ENCODE measurements around the gene UNC13C. TPM values are rescaled to one million over a fixed set of nuclear protein-coding genes. Genes with fewer than 3 reads are reported as not detected.
A peak's percentile ranks its signal among the peaks of the same experiment; 100 is the strongest.
"Not testable (repeated sequence)": the region's sequence is repeated elsewhere in the genome, so short reads cannot be mapped to it uniquely, and the experiment has no call there.

UNC13C gene
- 0.05 TPM in 1 of 2 replicates, not detected in the other for total RNA-seq (2014; rRNA removed; shearing (Covaris generic))

DNA sequence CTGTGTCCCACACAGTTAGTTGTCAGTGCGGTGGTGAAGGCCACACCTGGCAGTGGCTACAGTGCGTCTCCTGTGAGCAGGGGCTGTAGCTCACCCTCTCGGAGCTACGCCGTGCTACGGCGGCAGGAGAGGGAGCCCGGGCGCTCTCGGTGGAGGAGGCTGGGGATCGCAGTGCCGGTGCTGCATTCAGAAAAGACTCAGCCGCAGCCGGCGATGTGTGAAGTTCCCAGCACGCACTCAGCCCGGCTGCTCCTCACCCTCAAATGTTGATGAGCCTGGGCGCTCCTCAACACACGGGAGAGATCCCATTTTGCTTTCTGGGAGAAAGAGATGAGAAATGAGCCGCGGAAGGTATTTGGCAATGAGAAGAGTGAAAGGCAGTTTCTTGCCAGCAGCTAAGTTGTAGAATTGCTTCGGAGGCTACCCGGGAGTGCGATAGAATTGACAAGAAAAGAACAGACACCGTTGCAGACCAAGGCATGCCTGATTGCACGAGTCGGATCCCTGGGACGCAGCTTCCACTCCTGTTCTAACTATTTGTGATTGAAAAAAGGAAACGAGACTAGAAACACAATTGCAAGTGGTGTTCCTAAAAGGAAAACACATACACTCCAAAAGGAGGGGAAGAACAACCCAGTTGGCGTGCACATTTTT lies at the start of gene UNC13C:
Gene UNC13C, plus strand, starts transcription at position 189 of the 654 bp plus-strand sequence. CDS start 34,463 bp downstream, outside the sequence.
- no peak for DNase-seq (ENCODE audit: low read depth)

DNA sequence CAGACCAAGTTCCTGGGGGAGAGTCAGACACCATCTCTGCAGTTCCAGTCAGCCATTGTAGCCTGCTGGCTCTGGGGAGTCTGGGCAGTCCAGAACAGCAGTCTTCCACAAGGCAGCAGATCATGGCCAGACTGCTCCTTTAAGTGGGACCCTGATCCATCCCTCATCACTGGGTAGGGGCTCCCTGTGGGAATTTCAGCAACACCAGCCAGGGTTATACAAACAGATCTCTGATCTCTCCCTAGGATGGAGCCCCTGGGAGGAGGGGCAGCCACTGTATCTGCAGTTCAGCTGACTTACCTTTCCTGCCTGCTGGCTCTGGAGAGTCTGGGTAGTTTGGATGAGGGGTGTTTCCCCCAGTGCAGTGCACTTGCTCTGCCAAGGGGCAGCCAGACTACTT lies 42.1 kb upstream of the UNC13C start:
- DNase-seq (ENCODE audit: low read depth): no peak

DNA sequence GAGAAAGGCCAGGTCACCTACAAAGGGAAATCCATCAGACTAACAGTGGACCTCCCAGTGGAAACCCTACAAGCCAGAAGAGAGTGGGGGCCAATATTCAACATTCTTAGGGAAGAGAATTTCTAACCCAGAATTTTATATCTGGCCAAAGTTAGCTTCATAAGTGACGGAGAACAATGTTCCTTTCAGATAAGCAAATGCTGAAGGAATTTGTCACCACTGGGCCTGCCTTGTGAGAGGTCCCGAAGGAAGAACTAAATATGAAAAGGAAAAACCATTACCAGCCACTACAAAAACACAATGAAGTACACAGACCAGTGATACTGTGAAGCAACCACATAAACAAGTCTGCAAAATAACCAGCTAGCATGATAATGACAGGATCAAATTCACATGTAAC lies 40.6 kb upstream of the UNC13C start:
- not testable (repeated sequence) for DNase-seq (ENCODE audit: low read depth)

DNA sequence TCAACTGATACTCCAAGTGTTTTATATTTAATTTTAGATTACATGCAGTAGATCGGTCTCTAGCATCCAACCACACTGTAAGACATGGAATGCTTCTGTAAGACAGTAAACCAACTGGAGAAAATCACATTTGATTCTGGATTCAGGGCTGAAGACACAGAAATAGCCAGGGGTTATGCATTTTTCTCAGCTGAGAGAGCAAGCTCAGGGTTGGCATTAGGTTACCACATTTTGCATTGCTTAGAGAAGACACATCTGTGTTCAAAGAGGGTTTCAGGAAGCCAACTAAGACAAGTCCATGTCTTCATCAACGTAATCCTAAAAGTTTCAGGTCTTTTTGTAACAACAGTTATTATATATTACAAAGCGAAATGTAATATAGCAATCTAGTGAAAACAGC lies 27.7 kb upstream of the UNC13C start:
- no peak for DNase-seq (ENCODE audit: low read depth)

DNA sequence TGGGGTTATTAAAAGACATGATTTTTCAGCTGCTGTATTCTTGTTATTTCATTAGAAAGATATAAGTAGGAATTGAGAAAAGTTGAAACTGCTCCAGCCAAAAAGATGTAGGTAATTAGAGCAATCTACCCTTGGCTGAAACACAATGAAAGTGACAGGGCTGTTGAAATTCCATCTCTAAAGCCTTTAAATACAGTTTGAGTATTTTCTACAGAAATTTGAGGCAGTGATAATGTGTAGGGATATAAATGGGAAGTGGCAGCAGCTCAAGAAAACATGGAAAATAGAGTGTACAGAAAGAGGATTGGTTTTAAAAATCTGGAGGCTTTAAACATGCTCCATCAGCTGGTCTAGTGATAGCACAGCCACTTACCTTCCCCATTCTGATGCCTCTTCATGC lies 22.8 kb upstream of the UNC13C start:
- DNase-seq (ENCODE audit: low read depth): no peak

DNA sequence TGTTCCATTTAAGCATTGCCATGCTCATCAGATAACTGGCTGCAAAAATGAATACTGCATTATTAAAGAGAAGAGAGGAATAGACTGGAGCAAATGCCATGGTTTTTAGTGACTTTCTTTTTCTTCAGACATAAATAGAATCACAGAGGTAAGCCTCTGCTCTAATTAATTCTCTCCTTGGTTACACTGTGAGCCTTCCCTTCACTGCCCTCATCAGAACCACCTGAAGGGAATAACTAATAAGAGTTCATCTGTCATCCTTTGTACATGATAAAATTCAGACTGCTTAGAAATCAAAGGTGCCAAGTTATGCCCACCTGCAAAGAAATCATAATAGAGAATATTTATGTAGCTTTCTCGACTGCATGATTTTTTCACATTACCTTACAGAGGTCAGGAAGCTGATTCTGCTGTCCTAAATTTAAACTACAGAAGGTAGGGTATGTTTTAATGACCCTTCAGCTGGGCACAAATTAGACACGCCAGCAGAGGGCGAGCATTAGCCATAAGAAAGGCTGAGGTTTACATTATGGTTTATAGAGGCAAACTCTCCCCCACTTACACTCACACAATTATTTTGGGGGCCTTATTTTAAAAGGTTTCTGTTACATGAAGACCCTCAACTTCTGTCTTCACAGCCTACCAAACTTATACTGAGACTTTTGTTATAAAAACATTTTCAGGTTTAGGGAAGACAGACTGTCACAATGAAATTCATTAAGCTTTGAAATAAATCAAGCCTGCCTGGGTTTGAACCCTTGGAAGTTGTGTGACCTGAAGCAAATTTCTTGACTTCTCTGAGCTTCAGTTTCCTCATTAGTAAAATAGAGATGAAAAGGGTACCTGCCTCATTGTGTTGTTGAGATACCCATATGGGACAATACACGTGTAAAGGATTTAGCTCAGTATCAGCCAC lies 15.3 kb upstream of the UNC13C start:
- no peak for DNase-seq (ENCODE audit: low read depth)

DNA sequence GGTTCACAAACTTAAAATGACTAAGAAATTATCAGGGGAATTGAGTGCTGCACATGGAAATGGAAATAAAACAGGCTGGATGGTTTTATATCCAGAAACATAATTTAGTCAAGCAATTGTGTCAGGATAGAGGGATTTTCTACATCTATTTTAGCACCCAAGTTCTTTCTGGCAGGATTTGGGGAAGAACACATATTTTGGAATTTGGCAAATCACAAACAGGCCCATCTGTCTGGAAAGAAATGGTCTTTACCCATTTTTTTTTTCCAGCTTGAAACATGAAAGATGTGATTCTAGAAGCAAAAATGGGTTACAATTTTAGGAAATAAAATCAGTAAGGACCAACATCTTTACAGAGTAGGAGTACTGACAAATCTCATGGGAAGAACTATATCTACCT lies 14.4 kb upstream of the UNC13C start:
- no peak for DNase-seq (ENCODE audit: low read depth)

DNA sequence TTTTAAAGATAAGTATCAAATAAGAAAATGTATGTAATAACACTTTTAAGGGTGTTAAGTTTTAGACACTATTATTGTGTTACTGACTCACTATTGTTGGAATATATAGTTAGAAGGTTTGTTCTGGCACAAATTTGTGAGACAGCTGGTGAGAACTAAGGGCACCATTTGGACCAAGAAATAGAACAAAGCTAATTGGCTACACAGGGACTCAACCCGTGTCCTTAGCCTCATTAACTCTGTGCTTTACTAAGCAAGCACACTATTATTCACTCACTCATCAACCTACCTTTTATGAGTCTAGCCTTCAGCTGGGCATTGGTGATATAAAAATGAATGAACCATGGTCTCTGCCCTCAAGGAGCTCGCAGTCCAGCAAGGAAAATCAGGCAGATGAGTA lies 4.1 kb upstream of the UNC13C start:
- no peak for DNase-seq (ENCODE audit: low read depth)

DNA sequence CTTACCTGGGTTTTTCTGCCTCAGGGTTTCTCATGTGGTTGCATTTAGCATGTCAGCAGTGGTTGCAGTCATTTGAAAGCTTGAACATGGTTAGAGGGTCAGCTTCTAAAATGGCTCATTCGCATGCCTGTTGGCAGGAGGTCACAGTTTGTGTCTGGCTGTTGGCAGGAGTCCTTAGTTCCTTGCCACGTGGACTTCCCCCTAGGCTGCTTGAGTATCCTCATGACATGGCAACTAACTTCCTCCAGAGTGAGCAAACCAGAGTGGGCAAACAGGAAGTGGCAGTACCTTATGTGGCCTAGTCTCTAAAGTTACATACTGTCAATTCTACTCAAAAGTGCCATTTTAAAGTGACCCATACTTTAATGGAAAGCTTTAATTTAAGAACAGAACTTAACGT lies 3.4 kb upstream of the UNC13C start:
- peak; percentile 16 for DNase-seq (ENCODE audit: low read depth)

DNA sequence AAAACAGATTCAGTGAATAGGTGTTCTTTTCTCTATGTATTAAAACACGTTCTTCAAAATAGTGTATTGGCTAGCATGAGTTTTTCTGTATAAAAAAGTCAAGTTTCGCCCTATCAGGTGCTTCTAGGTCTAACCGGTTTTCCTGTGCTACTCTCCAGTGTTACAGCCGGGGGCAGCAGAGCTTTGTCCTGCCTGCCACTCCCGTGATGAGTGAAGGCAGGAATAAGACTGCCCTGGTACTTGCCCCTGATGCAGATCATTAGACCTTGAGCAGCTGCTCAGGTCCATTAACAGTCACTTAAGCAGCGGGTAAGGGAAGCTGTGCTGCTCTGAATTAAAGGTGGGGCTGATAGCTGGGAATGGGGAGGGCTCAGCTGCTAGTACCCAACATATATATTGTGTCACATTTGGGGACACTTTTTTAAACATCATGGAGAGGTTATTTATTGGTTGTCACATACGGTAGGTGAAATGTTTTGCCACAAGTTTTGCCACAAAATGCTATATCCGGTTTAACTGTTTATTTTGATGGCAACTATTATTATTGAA lies 1.3 kb upstream of the UNC13C start:
- peak; percentile 1 for DNase-seq (ENCODE audit: low read depth)

DNA sequence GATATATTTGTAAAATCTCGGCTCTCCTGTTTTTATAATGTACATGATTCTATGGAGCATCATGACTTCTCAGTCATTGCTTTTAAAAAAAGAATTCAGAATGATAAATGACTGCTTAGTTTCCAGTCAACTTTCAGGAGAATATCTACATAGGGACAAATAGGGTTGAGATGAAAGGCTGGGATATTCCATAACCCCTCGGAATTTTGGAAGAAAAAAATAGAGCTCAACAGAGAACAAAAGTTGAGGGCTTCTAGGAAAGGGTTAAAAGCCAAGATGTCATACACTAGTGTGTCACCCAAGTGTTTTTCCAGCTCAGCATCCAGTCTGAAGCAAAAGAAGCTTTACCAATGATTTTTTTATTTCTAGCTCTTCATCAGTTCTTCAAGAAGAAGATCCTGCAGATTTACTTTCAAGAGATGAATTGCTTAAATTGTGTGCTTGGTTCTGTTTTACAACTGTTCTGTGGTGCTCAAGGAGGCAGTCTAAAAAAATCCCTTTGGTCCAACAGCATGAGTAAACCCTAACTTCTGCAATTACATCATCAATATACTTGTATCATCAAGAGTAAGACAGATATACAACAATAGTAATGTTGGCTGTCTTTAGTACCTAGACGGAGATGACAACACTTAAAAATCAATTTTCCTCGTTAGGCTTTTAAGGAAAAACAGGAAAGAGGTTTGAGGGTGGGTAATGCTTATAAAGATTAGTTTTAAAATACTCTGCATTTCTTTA lies 979 bp downstream of the UNC13C start:
- DNase-seq (ENCODE audit: low read depth): no peak

DNA sequence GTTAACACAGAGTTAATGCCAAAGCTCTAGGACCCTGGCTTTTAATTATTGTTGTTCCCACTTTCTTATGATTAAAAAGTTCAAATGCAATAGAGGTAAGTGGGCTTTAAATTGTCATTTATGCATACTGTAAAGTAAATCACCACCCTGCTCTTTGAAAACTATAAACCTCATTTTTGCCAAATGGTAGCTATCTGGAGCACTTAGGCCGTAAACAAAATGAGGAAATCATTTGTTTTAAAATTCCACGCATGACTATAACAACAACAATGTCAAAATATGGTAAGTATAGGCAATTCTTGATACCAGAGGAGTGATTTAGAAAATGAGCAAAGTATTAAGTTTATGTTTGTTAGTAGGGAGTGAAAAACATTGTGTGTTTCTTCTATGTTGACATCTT lies 1.8 kb downstream of the UNC13C start:
- no peak for DNase-seq (ENCODE audit: low read depth)

DNA sequence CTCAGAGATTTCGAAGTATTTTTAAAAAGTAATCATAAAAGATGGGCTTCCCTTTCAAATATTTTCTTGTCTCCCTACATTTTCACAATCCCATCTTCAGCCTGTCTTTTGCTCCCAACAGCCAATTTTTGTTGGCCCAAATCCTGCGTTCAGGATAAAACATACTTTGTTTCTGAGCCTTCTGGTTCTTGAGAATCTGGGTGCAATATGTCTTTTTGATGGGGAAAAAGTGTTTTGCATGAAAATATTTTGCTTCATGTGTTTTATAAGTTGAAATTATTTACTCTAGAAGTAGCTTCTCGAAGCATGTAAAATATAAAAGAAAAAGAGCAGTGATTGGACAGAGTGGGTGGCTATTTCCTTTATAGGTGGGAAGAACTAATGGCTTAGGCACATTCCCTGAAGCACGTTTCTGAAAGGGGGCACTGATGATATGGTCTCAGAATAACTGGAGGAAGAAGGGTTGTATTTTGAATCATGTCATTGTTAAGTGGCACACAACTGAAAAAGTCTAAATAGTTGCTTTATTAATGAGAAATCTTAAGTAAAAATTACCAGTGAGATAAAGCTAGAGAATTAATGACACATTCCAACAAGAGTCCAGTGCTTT lies 3.9 kb downstream of the UNC13C start:
- DNase-seq (ENCODE audit: low read depth): no peak

DNA sequence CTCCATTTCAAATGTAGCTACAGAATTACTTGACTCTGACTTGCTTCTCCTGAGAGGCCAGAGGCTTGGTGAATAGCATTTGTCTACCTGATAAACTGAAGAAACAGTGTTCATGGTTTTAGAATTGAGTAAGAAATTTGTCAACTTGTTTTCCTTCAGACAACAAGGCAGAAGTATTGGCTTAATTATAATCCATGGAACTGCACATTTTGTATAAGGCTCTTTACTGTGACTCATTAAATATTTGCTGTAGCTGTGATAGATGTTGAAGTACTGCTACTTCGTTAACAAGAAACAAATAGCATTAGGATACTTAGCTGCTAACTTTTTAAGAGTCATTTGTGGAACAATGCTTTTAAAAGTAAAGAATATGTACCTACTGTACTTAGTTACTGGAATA lies 4.6 kb downstream of the UNC13C start:
- DNase-seq (ENCODE audit: low read depth): no peak

DNA sequence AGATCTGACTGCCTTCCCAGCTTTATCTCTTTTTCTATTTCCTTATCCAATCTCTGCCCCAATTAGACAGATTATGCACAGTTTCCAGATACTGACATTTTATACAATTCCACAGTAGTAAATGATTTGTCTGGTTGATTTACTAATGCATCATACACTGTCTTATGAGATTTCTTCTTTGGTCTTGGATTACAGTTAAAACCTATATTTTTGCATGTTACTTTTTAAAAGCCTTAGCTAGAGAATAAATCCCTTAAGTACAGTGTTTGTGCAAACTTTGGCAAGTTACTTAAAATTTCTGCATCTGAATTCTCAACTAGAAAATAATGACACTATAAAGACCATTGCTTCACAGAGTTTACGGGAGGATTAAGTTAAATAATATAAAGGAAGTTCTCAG lies 6.0 kb downstream of the UNC13C start:
- no peak for DNase-seq (ENCODE audit: low read depth)

DNA sequence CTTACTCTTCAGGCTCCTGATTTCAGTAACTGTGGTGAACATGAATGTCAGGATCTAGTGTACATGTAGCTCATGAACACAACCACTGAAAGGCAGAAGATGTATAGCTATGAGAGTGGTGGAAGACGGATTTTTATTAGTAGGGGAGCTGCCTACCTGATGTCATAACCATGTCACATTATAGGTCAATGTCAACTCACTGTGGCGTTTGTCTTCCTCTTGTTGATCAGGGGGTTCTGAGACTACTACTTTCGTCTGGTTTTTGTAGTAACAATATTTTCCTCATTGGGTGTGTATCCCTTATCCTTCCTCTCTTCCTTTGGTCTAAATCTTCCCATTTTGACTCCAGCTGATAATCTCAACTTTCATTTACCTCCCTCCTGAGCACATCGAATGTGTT lies 7.3 kb downstream of the UNC13C start:
- no peak for DNase-seq (ENCODE audit: low read depth)

DNA sequence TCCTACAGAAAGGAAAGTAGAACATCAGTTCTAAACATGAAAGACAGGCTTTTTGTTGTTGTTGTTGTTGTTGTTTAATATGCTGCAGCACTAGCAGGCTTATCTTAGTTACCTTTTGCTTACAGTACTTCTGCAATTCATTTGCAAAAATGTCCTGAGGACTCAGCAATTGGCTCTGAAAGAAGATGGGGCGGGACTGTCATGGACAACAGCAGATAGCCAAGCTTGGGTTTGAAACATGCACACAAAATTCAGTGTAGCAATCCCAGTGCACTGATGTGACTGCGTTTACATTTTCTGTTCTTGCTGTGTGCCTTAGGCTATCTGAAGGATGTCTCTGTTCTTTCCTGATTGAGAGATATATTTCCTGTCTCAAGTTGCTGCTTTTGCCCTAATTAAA lies 9.2 kb downstream of the UNC13C start:
- no peak for DNase-seq (ENCODE audit: low read depth)

DNA sequence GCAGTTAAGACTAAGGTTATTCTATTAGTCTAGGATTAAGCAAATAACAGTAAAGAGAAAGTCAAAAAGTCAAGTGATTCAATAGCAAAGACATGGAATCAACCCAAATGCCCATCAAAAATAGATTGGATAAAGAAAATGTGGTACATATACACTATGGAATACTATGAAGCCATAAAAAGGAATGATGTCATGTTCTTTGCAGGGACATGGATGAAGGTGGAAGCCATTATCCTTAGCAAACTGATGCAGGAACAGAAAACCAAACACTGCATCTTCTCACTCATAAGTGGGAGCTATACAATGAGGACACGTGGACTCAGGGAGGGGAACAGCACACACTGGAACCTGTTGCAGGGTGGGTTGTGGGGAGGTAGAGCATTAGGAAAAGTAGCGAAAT lies 29.0 kb downstream of the UNC13C start:
- DNase-seq (ENCODE audit: low read depth): no peak

DNA sequence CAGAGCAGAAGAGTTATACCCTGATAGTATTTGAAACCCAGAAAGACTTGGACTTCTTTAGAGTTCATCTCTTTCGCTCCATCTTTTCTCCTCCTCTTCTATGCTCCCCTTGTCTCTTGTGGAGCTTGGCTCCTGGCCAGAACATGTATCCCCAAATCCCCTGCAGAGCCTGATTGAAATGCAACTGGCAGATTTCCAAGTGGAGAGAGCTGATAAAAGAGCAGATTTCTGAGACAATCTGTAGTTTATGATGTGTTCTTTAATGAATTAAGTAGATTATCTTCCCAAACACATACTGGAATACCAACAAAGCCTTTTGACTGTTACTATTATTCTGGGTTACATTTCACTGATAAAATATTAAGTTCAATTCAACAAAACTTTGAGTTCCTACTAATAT lies 33.4 kb downstream of the UNC13C start:
- no peak for DNase-seq (ENCODE audit: low read depth)

DNA sequence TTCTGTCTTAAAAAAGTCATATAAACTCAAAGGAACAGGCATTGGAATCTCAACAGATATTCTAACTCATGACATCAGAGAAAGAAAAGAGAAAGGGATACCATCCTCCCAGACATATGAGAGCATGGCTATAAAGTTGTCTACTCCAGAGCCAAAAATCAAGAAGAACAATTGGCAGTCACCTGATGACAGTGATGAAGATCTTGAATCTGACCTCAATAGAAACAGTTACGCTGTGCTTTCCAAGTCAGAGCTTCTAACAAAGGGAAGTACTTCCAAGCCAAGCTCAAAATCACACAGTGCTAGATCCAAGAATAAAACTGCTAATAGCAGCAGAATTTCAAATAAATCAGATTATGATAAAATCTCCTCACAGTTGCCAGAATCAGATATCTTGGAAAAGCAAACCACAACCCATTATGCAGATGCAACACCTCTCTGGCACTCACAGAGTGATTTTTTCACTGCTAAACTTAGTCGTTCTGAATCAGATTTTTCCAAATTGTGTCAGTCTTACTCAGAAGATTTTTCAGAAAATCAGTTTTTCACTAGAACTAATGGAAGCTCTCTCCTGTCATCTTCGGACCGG lies 35.9 kb downstream of the UNC13C start:
- DNase-seq (ENCODE audit: low read depth): no peak

DNA sequence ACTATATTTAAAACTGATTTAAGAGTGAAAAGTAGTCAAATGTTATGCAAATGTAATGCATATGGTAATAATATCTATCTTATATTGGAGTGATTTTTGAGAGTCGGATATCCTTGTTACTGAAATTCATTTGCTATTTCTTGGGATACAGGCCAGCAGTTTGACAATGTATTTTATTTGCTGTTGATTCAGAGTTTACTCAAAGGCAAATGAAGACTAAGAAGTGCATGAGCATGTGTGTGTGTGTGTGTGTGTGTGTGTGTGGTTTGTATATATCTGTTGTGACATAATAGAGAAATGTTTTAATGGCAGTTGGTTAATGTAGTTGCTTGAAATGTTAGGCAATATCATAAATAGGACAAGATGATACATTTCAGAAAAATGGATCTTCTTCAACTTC lies 39.0 kb downstream of the UNC13C start:
- DNase-seq (ENCODE audit: low read depth): no peak

Data from M059J (cell line).